Stomach (tissue), 4 donors: ENCODE data around the gene DOCK8.

Experiments
- CTCF ChIP-seq, 7 experiments: fragments of 450-650 bp in 4 of 7; fragments of 200-600 bp in 3 of 7; sonication (generic) in 3 of 7; IDR thresholded peaks; one replicate each; pipeline ENCODE4 v1.5.1; 2016 to 2019; ENCODE audit warnings: antibody characterized with exemption in 7 of 7, control low read depth in 2 of 7, mild to moderate bottlenecking in 1 of 7
- POLR2A ChIP-seq, 4 donors: fragments of 450-650 bp; IDR thresholded peaks; one replicate each; pipeline ENCODE4 v1.6.1; 2016; ENCODE audit warnings: antibody characterized with exemption in 4 of 4, control low read depth in 2 of 4, mild to moderate bottlenecking in 1 of 4, moderate library complexity in 1 of 4
- POLR2AphosphoS5 ChIP-seq, 3 donors: sonication (generic); formaldehyde crosslinking; IDR thresholded peaks; one replicate each; pipeline ENCODE4 v1.6.1; 2016; ENCODE audit warnings: antibody characterized with exemption in 3 of 3

GRCh38 chr9:421896-422295 is 207.2 kb downstream of the DOCK8 start:
- no peak for TF ChIP-seq CTCF (IDR thresholded peaks at IDR 0.05)
- no peak for TF ChIP-seq POLR2AphosphoS5 (IDR thresholded peaks at IDR 0.05)
- no peak for TF ChIP-seq POLR2A (IDR thresholded peaks at IDR 0.05)
